Measurements from ENCODE around the gene GREM2. TPM values are rescaled to one million over a fixed set of nuclear protein-coding genes. Genes with fewer than 3 reads are reported as not detected.

The GREM2 gene
- total RNA-seq, 2 donors from 2014 or later, result 7.8 to 10.9 TPM

DNA sequence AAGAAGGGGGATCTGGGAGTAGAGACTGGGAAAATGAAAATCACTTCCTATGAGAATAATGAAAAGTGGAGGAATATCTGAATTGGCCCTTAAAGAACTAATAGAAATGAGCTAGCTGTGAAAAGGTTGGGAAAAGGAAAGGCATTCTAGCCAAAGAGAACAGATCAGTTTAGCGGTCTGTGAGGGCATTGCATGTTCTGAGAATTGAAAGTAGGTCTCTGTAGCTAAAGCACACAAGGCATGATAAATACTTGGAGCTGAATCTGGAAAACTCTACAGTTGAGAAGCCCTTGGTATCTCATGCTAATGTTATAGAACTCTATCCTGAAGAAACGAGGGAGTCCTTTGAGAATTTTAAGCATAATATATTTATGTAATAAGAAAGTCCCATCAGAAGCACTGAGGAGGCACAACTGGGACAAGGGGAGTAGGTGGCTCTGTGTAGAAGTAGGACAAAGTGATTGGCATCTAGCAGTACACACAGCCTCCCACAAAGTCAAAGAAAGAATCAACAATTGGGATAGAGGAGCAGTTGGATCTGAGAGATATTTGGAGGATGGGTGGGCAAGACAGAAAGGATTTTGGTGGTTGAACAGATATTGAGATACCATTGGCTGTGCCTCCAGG lies 78.7 kb downstream of the GREM2 start:
- Histone ChIP-seq H3K27me3 (ENCODE audit: control insufficient read depth, insufficient read depth, low read length, poor library complexity, severe bottlenecking) (no peaks in the 10 kb centered on the region), H3K9me3 (ENCODE audit: control insufficient read depth, low read length) (no peaks in the 10 kb centered on the region), H3K4me1 (ENCODE audit: control insufficient read depth, insufficient read depth, low read length) (peaks cover 2% of the 10 kb centered on the region), H3K27ac (ENCODE audit: low read depth, low read length) (no peak overlapping the region), H3K4me3 (ENCODE audit: low read length) (no peak overlapping the region), H3K36me3 (ENCODE audit: control insufficient read depth, insufficient read depth, low read length) (peaks cover 18% of the 10 kb centered on the region), H3K9ac (ENCODE audit: extremely low read depth, low read length, poor library complexity, severe bottlenecking) (no peak overlapping the region)
- TF ChIP-seq CTCF (conservative IDR thresholded peaks at IDR 0.05), result no peak
- DNase-seq, result no peak
- 100% methylated on average over 1 to 2 of the region's 2 CpGs for WGBS, 2 experiments (ENCODE audit: insufficient coverage in 1 of 2, insufficient read length in 1 of 2)
- H3K36me3 Mint-ChIP-seq (ENCODE audit: low read depth), result peaks cover 22% of the 10 kb centered on the region
- H3K4me1 Mint-ChIP-seq, result no peaks in the 10 kb centered on the region
- no peaks in the 10 kb centered on the region for H3K9me3 Mint-ChIP-seq
- H3K27ac Mint-ChIP-seq, result no peak overlapping the region
- no peak overlapping the region for H3K4me3 Mint-ChIP-seq
- H3K27me3 Mint-ChIP-seq (ENCODE audit: insufficient read depth), result no peaks in the 10 kb centered on the region

- no peak overlapping the region for H3K27ac ChIP-seq (ENCODE audit: low read depth, low read length)
- H3K36me3 ChIP-seq (ENCODE audit: control insufficient read depth, insufficient read depth, low read length), result peaks cover 19% of the 10 kb centered on the region
- no peak for DNase-seq
- H3K9me3 Mint-ChIP-seq, result no peaks in the 10 kb centered on the region
- peaks cover 13% of the 10 kb centered on the region for H3K4me1 ChIP-seq (ENCODE audit: control insufficient read depth, insufficient read depth, low read length)
- H3K4me1 Mint-ChIP-seq, result peaks cover 31% of the 10 kb centered on the region
- no peak overlapping the region for H3K27ac Mint-ChIP-seq
- H3K9me3 ChIP-seq (ENCODE audit: control insufficient read depth, low read length), result no peaks in the 10 kb centered on the region
- no peaks in the 10 kb centered on the region for H3K27me3 ChIP-seq (ENCODE audit: control insufficient read depth, insufficient read depth, low read length, poor library complexity, severe bottlenecking)
- H3K9ac ChIP-seq (ENCODE audit: extremely low read depth, low read length, poor library complexity, severe bottlenecking), result no peak overlapping the region
- H3K4me3 Mint-ChIP-seq, result no peak overlapping the region
- TF ChIP-seq CTCF (conservative IDR thresholded peaks at IDR 0.05), result no peak
- 93 to 99% methylated on average over 8 to 9 of the region's 9 CpGs for WGBS, 2 experiments (ENCODE audit: insufficient coverage in 1 of 2, insufficient read length in 1 of 2)
- peaks cover 8% of the 10 kb centered on the region for H3K36me3 Mint-ChIP-seq (ENCODE audit: low read depth)
- H3K27me3 Mint-ChIP-seq (ENCODE audit: insufficient read depth), result no peaks in the 10 kb centered on the region
- no peak overlapping the region for H3K4me3 ChIP-seq (ENCODE audit: low read length)
Measured at GRCh38 chr1:240528591-240528990, 83.4 kb downstream of the GREM2 start.

- no peak for TF ChIP-seq CTCF (conservative IDR thresholded peaks at IDR 0.05)
- H3K36me3 ChIP-seq (ENCODE audit: control insufficient read depth, insufficient read depth, low read length), result peaks cover 19% of the 10 kb centered on the region
- no peaks in the 10 kb centered on the region for H3K9me3 ChIP-seq (ENCODE audit: control insufficient read depth, low read length)
- no peaks in the 10 kb centered on the region for H3K9me3 Mint-ChIP-seq
- H3K27me3 ChIP-seq (ENCODE audit: control insufficient read depth, insufficient read depth, low read length, poor library complexity, severe bottlenecking), result no peaks in the 10 kb centered on the region
- WGBS, 2 experiments (ENCODE audit: insufficient coverage in 1 of 2, insufficient read length in 1 of 2), result 88% methylated on average over 1 of the region's 1 CpG; no CpG with 5 or more reads in 1 of the 2 experiments
- no peak for DNase-seq
- H3K4me3 ChIP-seq (ENCODE audit: low read length), result peak overlapping the region; percentile 44
- H3K4me1 ChIP-seq (ENCODE audit: control insufficient read depth, insufficient read depth, low read length), result peaks cover 19% of the 10 kb centered on the region
- H3K27ac ChIP-seq (ENCODE audit: low read depth, low read length), result no peak overlapping the region
- H3K27ac Mint-ChIP-seq, result no peak overlapping the region
- no peak overlapping the region for H3K4me3 Mint-ChIP-seq
- peaks cover 6% of the 10 kb centered on the region for H3K36me3 Mint-ChIP-seq (ENCODE audit: low read depth)
- H3K27me3 Mint-ChIP-seq (ENCODE audit: insufficient read depth), result no peaks in the 10 kb centered on the region
- peaks cover 45% of the 10 kb centered on the region for H3K4me1 Mint-ChIP-seq
- no peak overlapping the region for H3K9ac ChIP-seq (ENCODE audit: extremely low read depth, low read length, poor library complexity, severe bottlenecking)
Measured at GRCh38 chr1:240527086-240527485, 84.9 kb downstream of the GREM2 start.
